T-helper 2 cell treated with Interferon-gamma antibody and Interleukin-4, amounts not matched to agents 5 μg/mL and 100 μg/mL, for 36 hours (primary cell): Measurements from ENCODE around the gene CHEK1.
"Not testable (repeated sequence)": the region's sequence is repeated elsewhere in the genome, so short reads cannot be mapped to it uniquely, and the experiment has no call there.

Source experiments
- DNase-seq: peaks from one replicate; pipeline ENCODE4 v3.0.0; 2021; ENCODE audit warnings: low spot score
- H3K27ac Mint-ChIP-seq: one replicate; pipeline ENCODE4 v1.8.0; 2021; ENCODE audit warnings: mild to moderate bottlenecking, mixed read lengths
- H3K27me3 Mint-ChIP-seq: one replicate; pipeline ENCODE4 v1.8.0; 2021; ENCODE audit warnings: low read depth, mixed read lengths
- H3K36me3 Mint-ChIP-seq: one replicate; pipeline ENCODE4 v1.8.0; 2021; ENCODE audit warnings: low read depth, mixed read lengths
- H3K4me1 Mint-ChIP-seq: one replicate; pipeline ENCODE4 v1.8.0; 2021; ENCODE audit warnings: low read depth, mixed read lengths
- H3K4me3 Mint-ChIP-seq: one replicate; pipeline ENCODE4 v1.8.0; 2022; ENCODE audit warnings: mild to moderate bottlenecking, moderate library complexity, mixed read lengths
- H3K9me3 Mint-ChIP-seq: one replicate; pipeline ENCODE4 v1.8.0; 2021; ENCODE audit warnings: mixed read lengths

Gene CHEK1

GRCh38 chr11:125624756-125625213 lies at the start of gene CHEK1:
CHEK1 (plus strand) TSS chr11:125625163; CDS start chr11:125626769, 1,606 bp downstream.
- Mint-ChIP-seq H3K4me3 (peak within 1 kb of the TSS; percentile 92), H3K9me3 (no peaks in the 10 kb centered on the region), H3K27ac (peak within 1 kb of the TSS; percentile 98), H3K4me1 (peaks cover 16% of the 10 kb centered on the region), H3K36me3 (peaks cover 42% of the 10 kb centered on the region), H3K27me3 (no peaks in the 10 kb centered on the region)
- DNase-seq, result no peak

GRCh38 chr11:125577181-125577580 lies 47.8 kb upstream of the CHEK1 start:
- not testable (repeated sequence) for H3K4me1 Mint-ChIP-seq, H3K27me3 Mint-ChIP-seq, H3K27ac Mint-ChIP-seq, DNase-seq, H3K4me3 Mint-ChIP-seq, H3K9me3 Mint-ChIP-seq
- peaks cover 58% of the 10 kb centered on the region for H3K36me3 Mint-ChIP-seq

- no peak for DNase-seq
- Mint-ChIP-seq H3K36me3 (peaks cover 60% of the 10 kb centered on the region), H3K27me3 (no peaks in the 10 kb centered on the region), H3K9me3 (no peaks in the 10 kb centered on the region), H3K27ac (no peak overlapping the region), H3K4me1 (peaks cover 2% of the 10 kb centered on the region), H3K4me3 (no peak overlapping the region)
Measured at GRCh38 chr11:125578783-125579182, 46.2 kb upstream of the CHEK1 start.

GRCh38 chr11:125579811-125580210 lies 45.2 kb upstream of the CHEK1 start:
- no peaks in the 10 kb centered on the region for H3K27me3 Mint-ChIP-seq
- no peak overlapping the region for H3K4me3 Mint-ChIP-seq
- no peaks in the 10 kb centered on the region for H3K9me3 Mint-ChIP-seq
- H3K27ac Mint-ChIP-seq, result no peak overlapping the region
- peaks cover 61% of the 10 kb centered on the region for H3K36me3 Mint-ChIP-seq
- DNase-seq, result no peak
- no peaks in the 10 kb centered on the region for H3K4me1 Mint-ChIP-seq

- Mint-ChIP-seq H3K9me3 (no peaks in the 10 kb centered on the region), H3K27me3 (no peaks in the 10 kb centered on the region), H3K27ac (no peak overlapping the region), H3K4me1 (peaks cover 6% of the 10 kb centered on the region), H3K4me3 (no peak overlapping the region), H3K36me3 (peaks cover 41% of the 10 kb centered on the region)
- no peak for DNase-seq
Measured at GRCh38 chr11:125583496-125583895, 41.5 kb upstream of the CHEK1 start.

GRCh38 chr11:125585487-125585886 lies 39.5 kb upstream of the CHEK1 start:
- no peaks in the 10 kb centered on the region for H3K9me3 Mint-ChIP-seq
- H3K27ac Mint-ChIP-seq, result no peak overlapping the region
- peaks cover 28% of the 10 kb centered on the region for H3K36me3 Mint-ChIP-seq

GRCh38 chr11:125586623-125587022 lies 38.3 kb upstream of the CHEK1 start:
- Mint-ChIP-seq H3K9me3 (no peaks in the 10 kb centered on the region), H3K27me3 (no peaks in the 10 kb centered on the region), H3K4me1 (peaks cover 13% of the 10 kb centered on the region), H3K4me3 (no peak overlapping the region), H3K27ac (no peak overlapping the region), H3K36me3 (peaks cover 24% of the 10 kb centered on the region)
- DNase-seq, result no peak

More at GRCh38 chr11:125585487-125585886, 39.5 kb upstream of the CHEK1 start:
- no peak for DNase-seq
- Mint-ChIP-seq H3K4me3 (no peak overlapping the region), H3K27me3 (no peaks in the 10 kb centered on the region), H3K4me1 (peaks cover 9% of the 10 kb centered on the region)

GRCh38 chr11:125587480-125587879 lies 37.5 kb upstream of the CHEK1 start:
- Mint-ChIP-seq H3K36me3 (peaks cover 23% of the 10 kb centered on the region), H3K4me1 (peaks cover 15% of the 10 kb centered on the region), H3K4me3 (no peak overlapping the region), H3K27ac (no peak overlapping the region), H3K9me3 (no peaks in the 10 kb centered on the region), H3K27me3 (no peaks in the 10 kb centered on the region)
- no peak for DNase-seq

- Mint-ChIP-seq H3K36me3 (peaks cover 24% of the 10 kb centered on the region), H3K4me1 (peaks cover 16% of the 10 kb centered on the region), H3K9me3 (no peaks in the 10 kb centered on the region), H3K27ac (peak overlapping the region; percentile 46), H3K27me3 (no peaks in the 10 kb centered on the region), H3K4me3 (peak overlapping the region; percentile 8)
- DNase-seq, result no peak
Measured at GRCh38 chr11:125588505-125588904, 36.5 kb upstream of the CHEK1 start.

GRCh38 chr11:125591649-125592304 lies 33.2 kb upstream of the CHEK1 start:
- peaks cover 28% of the 10 kb centered on the region for H3K36me3 Mint-ChIP-seq
- DNase-seq, result no peak
- H3K4me3 Mint-ChIP-seq, result peak overlapping the region; percentile 100
- no peaks in the 10 kb centered on the region for H3K27me3 Mint-ChIP-seq
- peaks cover 37% of the 10 kb centered on the region for H3K4me1 Mint-ChIP-seq
- peak overlapping the region; percentile 96 for H3K27ac Mint-ChIP-seq
- no peaks in the 10 kb centered on the region for H3K9me3 Mint-ChIP-seq

- peaks cover 35% of the 10 kb centered on the region for H3K4me1 Mint-ChIP-seq
- peaks cover 34% of the 10 kb centered on the region for H3K36me3 Mint-ChIP-seq
- H3K9me3 Mint-ChIP-seq, result no peaks in the 10 kb centered on the region
- H3K27me3 Mint-ChIP-seq, result no peaks in the 10 kb centered on the region
- H3K27ac Mint-ChIP-seq, result peak within 1 kb of the TSS; percentile 96
- DNase-seq, result peak; percentile 99
- H3K4me3 Mint-ChIP-seq, result peak within 1 kb of the TSS; percentile 100
Measured at GRCh38 chr11:125592305-125593113, 32.5 kb upstream of the CHEK1 start, which contains the start of gene STT3A. STT3A (plus strand) TSS chr11:125592852; CDS start chr11:125595916, 3,064 bp downstream.

GRCh38 chr11:125593114-125593820 lies 31.7 kb upstream of the CHEK1 start:
- Mint-ChIP-seq H3K9me3 (no peaks in the 10 kb centered on the region), H3K27ac (peak overlapping the region; percentile 96), H3K36me3 (peaks cover 41% of the 10 kb centered on the region), H3K4me3 (peak overlapping the region; percentile 100), H3K4me1 (peaks cover 34% of the 10 kb centered on the region), H3K27me3 (no peaks in the 10 kb centered on the region)
- DNase-seq, result no peak

GRCh38 chr11:125594958-125595357 lies 30.0 kb upstream of the CHEK1 start:
- H3K4me1 Mint-ChIP-seq, result peaks cover 28% of the 10 kb centered on the region
- H3K4me3 Mint-ChIP-seq, result peak overlapping the region; percentile 100
- H3K27ac Mint-ChIP-seq, result peak overlapping the region; percentile 53
- H3K36me3 Mint-ChIP-seq, result peaks cover 49% of the 10 kb centered on the region
- H3K27me3 Mint-ChIP-seq, result no peaks in the 10 kb centered on the region
- no peak for DNase-seq
- no peaks in the 10 kb centered on the region for H3K9me3 Mint-ChIP-seq

- Mint-ChIP-seq H3K4me1 (peaks cover 6% of the 10 kb centered on the region), H3K27me3 (no peaks in the 10 kb centered on the region), H3K27ac (no peak overlapping the region), H3K4me3 (no peak overlapping the region), H3K9me3 (no peaks in the 10 kb centered on the region), H3K36me3 (peaks cover 67% of the 10 kb centered on the region)
- DNase-seq, result no peak
Measured at GRCh38 chr11:125600663-125601062, 24.3 kb upstream of the CHEK1 start.
